HCT116 (cell line): ENCODE measurements around the gene TMEM205. TPM values are rescaled to one million over a fixed set of nuclear protein-coding genes. Genes with fewer than 3 reads are reported as not detected.

Experiments
- ATAC-seq: fragments of 200-7000 bp; cut with Tn5 transposase; 2 replicates; pipeline ENCODE4 v1.9.1; 2020; ENCODE audit warnings: mild to moderate bottlenecking, moderate library complexity
- BruUV-seq: library from RNA; stranded (reverse); fragments of 400-500 nt; replicated peaks from 2 replicates; lab custom pipeline; 2021; lab: Mats Ljungman, UMichigan
- CTCF ChIA-PET: fragments of 300-600 bp; sonication (Branson Sonifier 250); formaldehyde crosslinking; loops from one replicate; lab custom pipeline; 2021; ENCODE audit warnings: antibody characterized with exemption; lab: Charles Lee
- POLR2A ChIA-PET: fragments of 300-600, 350-600 bp; sonication (Branson Sonifier 250); formaldehyde crosslinking; loops from one replicate; lab custom pipeline; 2021; ENCODE audit warnings: antibody characterized with exemption; lab: Charles Lee
- RAD21 ChIA-PET, 2 experiments: fragments of 300-600 bp; sonication (Branson Sonifier 250); formaldehyde crosslinking; loops; one replicate each; lab custom pipeline; 2023; ENCODE audit warnings: low total read pairs in 2 of 2; ENCODE audit not compliant: uncharacterized antibody in 2 of 2, unreplicated experiment in 2 of 2, low non-redundant PET in 1 of 2; lab: Charles Lee
- DNase-seq: peaks from one replicate; pipeline ENCODE4 v3.0.0-alpha.2; 2010; ENCODE audit warnings: low read depth, low spot score
- H2AFZ ChIP-seq: fragments of 200-600 bp; shearing (Covaris generic), sonication (generic); 2 replicates; pipeline ENCODE4 v1.6.1; 2017; ENCODE audit warnings: low read depth, mixed run types, mixed read lengths, antibody characterized with exemption, low read length; ENCODE audit not compliant: poor library complexity, severe bottlenecking
- H3K27ac ChIP-seq: 2 replicates; pipeline ENCODE4 v1.5.1; 2012; ENCODE audit warnings: low read depth, low read length
- H3K27me3 ChIP-seq: fragments of 200-600 bp; sonication (generic); 2 replicates; pipeline ENCODE4 v1.6.1; 2016; ENCODE audit warnings: mixed run types, low read length, mixed read lengths; ENCODE audit not compliant: insufficient read depth
- H3K36me3 ChIP-seq, 2 experiments: fragments of 200-500 bp in 1 of 2; fragments of 200-600 bp in 1 of 2; sonication (Bioruptor generic) in 1 of 2; sonication (generic) in 1 of 2; 2 replicates each; pipeline versions ENCODE4 v1.5.1 to v1.6.1; 2014 to 2016; ENCODE audit warnings: low read length in 2 of 2, inconsistent platforms in 1 of 2, mixed read lengths in 1 of 2, mixed run types in 1 of 2; ENCODE audit not compliant: insufficient read depth in 2 of 2, control insufficient read depth in 1 of 2
- H3K4me1 ChIP-seq, 2 experiments: fragments of 200-600 bp in 1 of 2; sonication (generic) in 1 of 2; 2 replicates each; pipeline versions ENCODE4 v1.5.1 to v1.6.1; 2012 to 2017; ENCODE audit warnings: low read length in 2 of 2, inconsistent platforms in 1 of 2, mild to moderate bottlenecking in 1 of 2, mixed read lengths in 1 of 2, mixed run types in 1 of 2, moderate library complexity in 1 of 2; ENCODE audit not compliant: insufficient read depth in 2 of 2, control insufficient read depth in 1 of 2
- H3K4me2 ChIP-seq: fragments of 200-600 bp; sonication (generic); 2 replicates; pipeline ENCODE4 v1.6.1; 2017; ENCODE audit warnings: mixed run types, low read length, mixed read lengths
- H3K4me3 ChIP-seq, 2 experiments: fragments of 200-600 bp in 1 of 2; sonication (generic) in 1 of 2; replicated peaks in 1 of 2; 2 replicates each; pipeline ENCODE4 v1.5.1; 2011 to 2016; ENCODE audit warnings: low read length in 2 of 2, control low read depth in 1 of 2, low read depth in 1 of 2, mild to moderate bottlenecking in 1 of 2, mixed read lengths in 1 of 2, mixed run types in 1 of 2
- H3K79me2 ChIP-seq: fragments of 200-600 bp; sonication (generic); 2 replicates; pipeline ENCODE4 v1.6.1; 2017; ENCODE audit warnings: mild to moderate bottlenecking, mixed run types, low read length, moderate library complexity, mixed read lengths; ENCODE audit not compliant: insufficient read depth
- H3K9ac ChIP-seq: fragments of 200-600 bp; sonication (generic); 2 replicates; pipeline ENCODE4 v1.6.1; 2016; ENCODE audit warnings: low read length, mixed read lengths
- H3K9me2 ChIP-seq: fragments of 200-600 bp; sonication (generic), shearing (Covaris generic); 2 replicates; pipeline ENCODE4 v1.6.1; 2017; ENCODE audit warnings: mixed run types, mild to moderate bottlenecking, moderate library complexity; ENCODE audit not compliant: insufficient read depth
- H3K9me3 ChIP-seq, 2 experiments: fragments of 200-500 bp in 1 of 2; fragments of 200-600 bp in 1 of 2; sonication (Bioruptor generic) in 1 of 2; sonication (generic) in 1 of 2; 2 replicates each; pipeline ENCODE4 v1.6.1; 2014 to 2017; ENCODE audit warnings: low read length in 2 of 2, mixed read lengths in 2 of 2, inconsistent platforms in 1 of 2, low read depth in 1 of 2, mild to moderate bottlenecking in 1 of 2, mixed run types in 1 of 2, moderate library complexity in 1 of 2; ENCODE audit not compliant: control insufficient read depth in 1 of 2, insufficient read depth in 1 of 2
- H4K20me1 ChIP-seq: fragments of 200-600 bp; sonication (generic), shearing (Covaris generic); 2 replicates; pipeline ENCODE4 v1.6.1; 2017; ENCODE audit warnings: mixed run types, mild to moderate bottlenecking, moderate library complexity; ENCODE audit not compliant: insufficient read depth
- CTCF ChIP-seq, 3 experiments: fragments of 200-600 bp in 1 of 3; sonication (generic) in 1 of 3; IDR thresholded peaks in 2 of 3; conservative IDR thresholded peaks in 1 of 3; 2 replicates each; pipeline ENCODE4 v1.5.1; 2012 to 2017; ENCODE audit warnings: low read depth in 2 of 3, low read length in 2 of 3, antibody characterized with exemption in 1 of 3, borderline replicate concordance in 1 of 3, control low read depth in 1 of 3, mild to moderate bottlenecking in 1 of 3, mixed read lengths in 1 of 3, mixed run types in 1 of 3, moderate library complexity in 1 of 3; ENCODE audit not compliant: insufficient read depth in 1 of 3
- ELF1 ChIP-seq: IDR thresholded peaks from 2 replicates; pipeline ENCODE4 v1.6.1; 2012; ENCODE audit warnings: low read depth, borderline replicate concordance
- EZH2phosphoT487 ChIP-seq: fragments of 200-600 bp; IDR thresholded peaks from 2 replicates; pipeline ENCODE4 v1.6.1; 2018; ENCODE audit warnings: antibody characterized with exemption, borderline replicate concordance
- JUND ChIP-seq: IDR thresholded peaks from 2 replicates; pipeline ENCODE4 v1.6.1; 2012
- MAX ChIP-seq: IDR thresholded peaks from 2 replicates; pipeline ENCODE4 v1.6.1; 2012
- POLR2AphosphoS5 ChIP-seq: IDR thresholded peaks from 2 replicates; pipeline ENCODE4 v1.6.1; 2011; ENCODE audit warnings: mild to moderate bottlenecking, low read depth, low read length, moderate library complexity
- RAD21 ChIP-seq: IDR thresholded peaks from 2 replicates; pipeline ENCODE4 v1.6.1; 2012; ENCODE audit warnings: low read depth, mild to moderate bottlenecking
- REST ChIP-seq: IDR thresholded peaks from 2 replicates; pipeline ENCODE4 v1.6.1; 2012; ENCODE audit warnings: low read depth
- SIN3A ChIP-seq: IDR thresholded peaks from 2 replicates; pipeline ENCODE4 v1.6.1; 2012; ENCODE audit warnings: low read depth
- SP1 ChIP-seq: IDR thresholded peaks from 2 replicates; pipeline ENCODE4 v1.6.1; 2012; ENCODE audit warnings: low read depth
- SRF ChIP-seq: IDR thresholded peaks from 2 replicates; pipeline ENCODE4 v1.6.1; 2012; ENCODE audit warnings: low read depth
- ZFX ChIP-seq: fragments of 450-650 bp; IDR thresholded peaks from 2 replicates; pipeline ENCODE4 v1.6.1; 2017
- ZNF274 ChIP-seq: fragments of 200-500 bp; sonication (Bioruptor generic); IDR thresholded peaks from 2 replicates; pipeline ENCODE4 v1.6.1; 2014; ENCODE audit warnings: mild to moderate bottlenecking, low read depth, low read length, inconsistent platforms
- intact Hi-C: fragments of 100-400 bp; cut with micrococcal nuclease; formaldehyde crosslinking; loops from 2 replicates; pipeline ENCODE4 v1.10.0; 2022
- total RNA-seq: library from RNA; stranded (reverse); gene quantifications from one replicate; pipeline ENCODE4 v1.2.1, GENCODE V29; 2021; ENCODE audit not compliant: unreplicated experiment

TMEM205 gene
- total RNA-seq, 1 experiment from 2014 or later, result 55.9 TPM

- no peak for DNase-seq
- no peaks in the 10 kb centered on the region for H3K27me3 ChIP-seq
- peaks cover 18 to 30% of the 10 kb centered on the region in 2 experiments for H3K4me1 ChIP-seq
- no peak overlapping the region for H3K9ac ChIP-seq
- no peaks in the 10 kb centered on the region for H3K9me2 ChIP-seq
- no peak overlapping the region for H3K27ac ChIP-seq
- intact Hi-C loops, result no loop called here
- no peaks in the 10 kb centered on the region for H3K36me3 ChIP-seq
- RAD21 ChIA-PET, result no interaction called here
- no peak for ATAC-seq
- no peak overlapping the region for H3K4me3 ChIP-seq
- H3K4me2 ChIP-seq, result no peak overlapping the region
- TF ChIP-seq JUND (no peak), MAX (no peak), EZH2phosphoT487 (no peak)
- POLR2A ChIA-PET, result interaction anchor here (1.6 kb wide), 1 partner anchor 85 kb away, joined by 3 read pairs; no protein-coding TSS in a partner anchor
- no TSS peak for BruUV-seq
- H3K9me3 ChIP-seq, result no peaks in the 10 kb centered on the region
- peak overlapping the region; percentile 23 for H2AFZ ChIP-seq
- no peaks in the 10 kb centered on the region for H3K79me2 ChIP-seq
- no peaks in the 10 kb centered on the region for H4K20me1 ChIP-seq
- CTCF ChIA-PET, result interaction anchor here (1.4 to 2.6 kb wide), 3 partner anchors 12 to 145 kb away, joined by 3 to 10 read pairs (median 3); no protein-coding TSS in a partner anchor
These were observed 49.8 kb downstream of the TMEM205 start for GRCh38 chr19:11296264-11296663.

- no peaks in the 10 kb centered on the region for H3K36me3 ChIP-seq
- no peaks in the 10 kb centered on the region for H3K9me2 ChIP-seq
- RAD21 ChIA-PET, result no interaction called here
- H3K4me2 ChIP-seq, result peak within 1 kb of the TSS; percentile 6; the same call in 1 of the 2 replicates
- DNase-seq (no peak), ATAC-seq (no peak)
- H3K4me3 ChIP-seq, result no peak within 1 kb of the TSS
- H3K9ac ChIP-seq, result no peak within 1 kb of the TSS
- POLR2A ChIA-PET, result interaction anchor here (1.6 kb wide), 1 partner anchor 86 kb away, joined by 3 read pairs; no protein-coding TSS in a partner anchor
- H3K79me2 ChIP-seq, result no peaks in the 10 kb centered on the region
- TF ChIP-seq SIN3A, result no peak
- TF ChIP-seq SP1, result no peak
- TF ChIP-seq ZFX, result no peak
- TF ChIP-seq MAX, result no peak
- no peak for TF ChIP-seq JUND
- TF ChIP-seq POLR2AphosphoS5, result no peak
- peak; percentile 11 to 33 (median 20); a peak in 3 of 6 replicates for TF ChIP-seq CTCF (IDR thresholded peaks at IDR 0.05 in 2 of 3, conservative IDR thresholded peaks at IDR 0.05 in 1 of 3; ENCODE audit: borderline replicate concordance in 1 of 3, insufficient read depth in 1 of 3, low read depth in 2 of 3, low read length in 2 of 3)
- TF ChIP-seq REST, result no peak
- TF ChIP-seq SRF, result no peak
- no peak for TF ChIP-seq ZNF274
- peak; percentile 46 for TF ChIP-seq RAD21
- no peak for TF ChIP-seq ELF1
- no peak within 1 kb of the TSS for H3K27ac ChIP-seq
- H3K4me1 ChIP-seq, result peaks cover 18 to 30% of the 10 kb centered on the region in 2 experiments
- intact Hi-C loops, result loop anchor here (2.0 kb wide), 1 partner anchor 187 kb away; no protein-coding TSS in a partner anchor
- CTCF ChIA-PET, result interaction anchor here (1.0 to 2.6 kb wide), 2 partner anchors 9 to 86 kb away, joined by 3 to 10 read pairs; no protein-coding TSS in a partner anchor
- H4K20me1 ChIP-seq, result no peaks in the 10 kb centered on the region
- no peaks in the 10 kb centered on the region for H3K27me3 ChIP-seq
- BruUV-seq, result no TSS peak
- H2AFZ ChIP-seq, result peak within 1 kb of the TSS; percentile 23
- H3K9me3 ChIP-seq, result no peaks in the 10 kb centered on the region
These were observed 50.3 kb downstream of the TMEM205 start, which contains the start of gene TSPAN16 for GRCh38 chr19:11295665-11296245. TSS of gene TSPAN16 (plus strand) at chr19:11296160. CDS start at chr19:11296298, 138 bp downstream.
